ENCODE results near the gene FAT4.

GRCh38 chr4:125280892-125281403 is 33.8 kb upstream of the FAT4 start:
- no peak for TF ChIP-seq CTCF (IDR thresholded peaks at IDR 0.05)
- no peak for TF ChIP-seq POLR2A (IDR thresholded peaks at IDR 0.05)
